SH-SY5Y (cell line): ENCODE data around the gene LILRB2.
A peak's percentile ranks its signal among the peaks of the same experiment; 100 is the strongest.
"Not testable (repeated sequence)": the region's sequence is repeated elsewhere in the genome, so short reads cannot be mapped to it uniquely, and the experiment has no call there.

Experiments
- GATA2 ChIP-seq: IDR thresholded peaks from 2 replicates; pipeline ENCODE4 v1.6.1; 2011; ENCODE audit warnings: mild to moderate bottlenecking, low read depth, low read length
- GATA3 ChIP-seq: IDR thresholded peaks from 2 replicates; pipeline ENCODE4 v1.6.1; 2011; ENCODE audit warnings: low read depth, mild to moderate bottlenecking, low read length, moderate library complexity

The LILRB2 gene

GRCh38 chr19:54247106-54247930, 33.6 kb downstream of the LILRB2 start:
- TF ChIP-seq GATA3, result no peak
- TF ChIP-seq GATA2, result no peak

DNA sequence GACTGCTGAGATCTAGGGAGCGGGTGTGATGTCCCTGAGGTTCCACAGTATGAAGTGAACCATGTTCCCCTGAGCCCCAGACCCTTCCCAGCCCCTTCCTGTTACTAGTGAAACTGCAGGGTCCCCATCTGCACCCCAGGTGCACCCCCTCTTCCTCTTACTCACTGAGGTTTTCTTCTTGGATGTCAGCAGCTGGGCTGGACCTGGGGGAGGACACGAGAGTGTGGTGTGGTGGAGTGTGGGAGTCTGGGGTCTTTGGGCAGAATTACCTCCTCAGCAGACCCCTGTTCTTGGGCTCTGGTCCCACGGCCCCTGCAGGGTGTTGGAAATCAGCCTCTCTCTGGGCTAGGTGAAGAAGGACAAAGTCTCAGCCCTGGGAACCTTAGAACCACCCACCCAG, 35.0 kb downstream of the LILRB2 start:
- TF ChIP-seq GATA3, result no peak
- TF ChIP-seq GATA2, result no peak

DNA sequence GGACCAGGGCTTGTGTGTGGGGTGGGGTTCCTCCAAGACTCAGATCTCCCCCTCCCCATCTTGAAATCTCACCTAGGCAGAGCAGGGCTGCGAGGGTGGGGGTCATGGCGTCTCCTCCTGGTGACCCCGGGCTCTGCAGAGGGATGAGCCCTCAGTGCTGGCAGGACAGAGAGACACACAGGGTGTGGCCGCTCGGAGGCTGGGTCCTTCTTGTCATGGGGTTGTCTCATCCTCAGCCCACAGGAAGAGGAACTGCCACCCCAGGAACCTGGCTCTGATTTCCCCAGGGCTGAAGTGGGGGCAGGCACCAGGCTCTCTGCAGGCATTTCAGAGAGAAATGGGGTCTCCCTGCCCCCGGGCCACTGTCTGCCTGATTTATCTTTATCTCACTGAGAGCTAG, 38.3 kb downstream of the LILRB2 start, which contains the start of gene LILRA6:
Gene LILRA6 (minus strand): TSS at position 145 of the 400 bp plus-strand sequence.
- TF ChIP-seq GATA2, GATA3: not testable (repeated sequence)

GRCh38 chr19:54233941-54234340, 47.0 kb downstream of the LILRB2 start:
- TF ChIP-seq GATA3 (no peak), GATA2 (no peak)

GRCh38 chr19:54231077-54231931, 49.6 kb downstream of the LILRB2 start:
- TF ChIP-seq GATA3 (no peak), GATA2 (peak; percentile 74)

DNA sequence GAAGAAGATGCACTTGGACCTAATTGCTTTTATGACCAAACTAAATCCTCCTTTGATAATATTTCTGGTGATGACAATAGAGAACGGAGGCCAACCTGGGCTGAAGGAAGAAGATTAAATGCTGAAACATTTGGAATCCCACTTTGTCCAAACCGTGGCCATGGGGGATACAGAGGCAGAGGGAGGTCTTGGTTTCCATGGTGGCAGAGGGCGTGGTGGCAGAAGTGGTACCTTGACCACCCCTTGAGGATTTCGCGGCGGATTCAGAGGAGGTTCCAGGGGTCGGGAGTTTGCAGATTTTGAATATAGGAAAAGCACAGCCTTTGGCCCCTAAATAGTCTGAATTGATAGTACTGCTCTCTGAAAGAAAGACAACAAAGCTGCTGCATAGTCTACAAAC, 50.9 kb downstream of the LILRB2 start:
- no peak for TF ChIP-seq GATA2
- TF ChIP-seq GATA3, result no peak

DNA sequence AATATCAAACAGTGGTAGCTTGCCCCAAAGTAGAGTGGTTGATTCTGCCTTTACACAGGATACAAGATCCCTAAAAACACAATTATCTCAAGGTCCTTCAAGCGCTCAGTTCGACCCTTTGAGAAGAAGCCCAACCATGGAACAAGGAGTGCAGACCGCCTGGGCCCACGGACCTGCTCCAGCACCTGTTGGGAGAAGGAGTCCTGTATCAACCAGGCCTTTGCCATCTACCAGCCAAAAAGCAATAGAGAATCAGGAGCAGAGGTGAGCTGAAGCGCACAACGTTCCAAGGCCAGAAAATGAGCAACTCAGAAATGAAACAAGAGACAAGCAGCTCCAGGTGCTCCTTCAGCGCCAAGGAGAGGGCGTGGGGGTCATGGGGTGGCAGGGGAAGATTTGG, 51.8 kb downstream of the LILRB2 start:
- TF ChIP-seq GATA2, result no peak
- TF ChIP-seq GATA3, result no peak
